ENCODE results near the gene NCOR2.

- no peak for TF ChIP-seq ZFP30 (CRISPR knock-in tag; IDR thresholded peaks at IDR 0.05)
- TF ChIP-seq ARNTL (CRISPR knock-in tag; IDR thresholded peaks at IDR 0.05; ENCODE audit: borderline replicate concordance, low read depth) = no peak
Measured at GRCh38 chr12:124530637-124531263, 36.7 kb downstream of the NCOR2 start.
